Natural killer cell treated with Interleukin-12 subunit alpha and Interleukin-12 subunit beta and Interleukin-15 and Interleukin-18, amount 100 ng/mL, for 72 hours (primary cell): ENCODE results near the gene PTPRN2. TPM values are rescaled to one million over a fixed set of nuclear protein-coding genes. Genes with fewer than 3 reads are reported as not detected.
"Not testable (repeated sequence)": the region's sequence is repeated elsewhere in the genome, so short reads cannot be mapped to it uniquely, and the experiment has no call there.

Source experiments
- ATAC-seq, 2 donors: fragments of 150-1000 bp; cut with Tn5 transposase in 1 of 2; sonication (Bioruptor Pico), chemical (Tn5 transposase) in 1 of 2; 2 replicates each; pipeline ENCODE4 v1.10.0; 2021
- DNase-seq: peaks from one replicate; pipeline ENCODE4 v3.0.0; 2022; ENCODE audit warnings: low spot score
- H3K27ac Mint-ChIP-seq, 2 donors: 1 replicate in 1 of 2; 2 replicates in 1 of 2; pipeline ENCODE4 v1.8.0; 2022; ENCODE audit warnings: mixed read lengths in 2 of 2, mild to moderate bottlenecking in 1 of 2, moderate library complexity in 1 of 2
- H3K27me3 Mint-ChIP-seq, 2 donors: 1 replicate in 1 of 2; 2 replicates in 1 of 2; pipeline ENCODE4 v1.8.0; 2022; ENCODE audit warnings: mixed read lengths in 2 of 2
- H3K36me3 Mint-ChIP-seq: one replicate; pipeline ENCODE4 v1.8.0; 2022; ENCODE audit warnings: mixed read lengths
- H3K4me1 Mint-ChIP-seq, 2 donors: 1 replicate in 1 of 2; 2 replicates in 1 of 2; pipeline ENCODE4 v1.8.0; 2022; ENCODE audit warnings: low read depth in 2 of 2, mixed read lengths in 2 of 2, mild to moderate bottlenecking in 1 of 2
- H3K4me3 Mint-ChIP-seq: one replicate; pipeline ENCODE4 v1.8.0; 2022; ENCODE audit warnings: mixed read lengths
- H3K9me3 Mint-ChIP-seq: 2 replicates; pipeline ENCODE4 v1.8.0; 2022; ENCODE audit warnings: mixed read lengths
- total RNA-seq, 2 donors: library from RNA; stranded (reverse); gene quantifications; one replicate each; pipeline ENCODE4 v1.2.3, GENCODE V29; 2022

PTPRN2 gene
- total RNA-seq, 2 donors from 2014 or later, result 0.17 to 0.74 TPM

- no peak overlapping the region for H3K4me3 Mint-ChIP-seq
These were observed 202.9 kb downstream of the PTPRN2 start for GRCh38 chr7:158384746-158385145.

GRCh38 chr7:158383665-158384064 lies 204.0 kb downstream of the PTPRN2 start:
- Mint-ChIP-seq H3K4me3 (no peak overlapping the region), H3K9me3 (no peaks in the 10 kb centered on the region), H3K4me1 (no peaks in the 10 kb centered on the region), H3K36me3 (no peaks in the 10 kb centered on the region), H3K27ac (no peak overlapping the region), H3K27me3 (peaks cover 0 to 8% of the 10 kb centered on the region in 2 donors)
- ATAC-seq, result no peak
- DNase-seq, result peak; percentile 34

More at GRCh38 chr7:158384746-158385145, 202.9 kb downstream of the PTPRN2 start:
- no peak for ATAC-seq
- Mint-ChIP-seq H3K36me3 (no peaks in the 10 kb centered on the region), H3K27ac (no peak overlapping the region), H3K9me3 (no peaks in the 10 kb centered on the region), H3K27me3 (peaks cover 0 to 8% of the 10 kb centered on the region in 2 donors), H3K4me1 (no peaks in the 10 kb centered on the region)
- DNase-seq, result no peak

GRCh38 chr7:158382363-158383254 lies 205.0 kb downstream of the PTPRN2 start:
- H3K36me3 Mint-ChIP-seq, result no peaks in the 10 kb centered on the region
- no peak for ATAC-seq
- no peaks in the 10 kb centered on the region for H3K4me1 Mint-ChIP-seq
- H3K9me3 Mint-ChIP-seq, result no peaks in the 10 kb centered on the region
- peaks cover 0 to 8% of the 10 kb centered on the region in 2 donors for H3K27me3 Mint-ChIP-seq
- no peak overlapping the region for H3K4me3 Mint-ChIP-seq
- H3K27ac Mint-ChIP-seq, result no peak overlapping the region
- no peak for DNase-seq

- peak in 1 of 2 donors; percentile 43 for ATAC-seq
- Mint-ChIP-seq H3K9me3 (no peaks in the 10 kb centered on the region), H3K4me3 (no peak overlapping the region)
These were observed 205.7 kb downstream of the PTPRN2 start for GRCh38 chr7:158381956-158382355.

GRCh38 chr7:158378978-158379377 lies 208.6 kb downstream of the PTPRN2 start:
- no peak overlapping the region for H3K27ac Mint-ChIP-seq
- no peaks in the 10 kb centered on the region for H3K4me1 Mint-ChIP-seq
- H3K36me3 Mint-ChIP-seq, result no peaks in the 10 kb centered on the region
- ATAC-seq (no peak), DNase-seq (no peak)
- H3K27me3 Mint-ChIP-seq, result peaks cover 0 to 7% of the 10 kb centered on the region in 2 donors
- no peak overlapping the region for H3K4me3 Mint-ChIP-seq
- H3K9me3 Mint-ChIP-seq, result no peaks in the 10 kb centered on the region

More at GRCh38 chr7:158381956-158382355, 205.7 kb downstream of the PTPRN2 start:
- no peaks in the 10 kb centered on the region for H3K36me3 Mint-ChIP-seq
- peaks cover 0 to 8% of the 10 kb centered on the region in 2 donors for H3K27me3 Mint-ChIP-seq
- DNase-seq, result no peak
- H3K4me1 Mint-ChIP-seq, result no peaks in the 10 kb centered on the region
- no peak overlapping the region for H3K27ac Mint-ChIP-seq

- no peak overlapping the region for H3K27ac Mint-ChIP-seq
- H3K4me1 Mint-ChIP-seq, result no peaks in the 10 kb centered on the region
- H3K9me3 Mint-ChIP-seq, result no peaks in the 10 kb centered on the region
- DNase-seq (no peak), ATAC-seq (peak in 1 of 2 donors; percentile 11)
- H3K4me3 Mint-ChIP-seq, result no peak overlapping the region
- H3K36me3 Mint-ChIP-seq, result no peaks in the 10 kb centered on the region
- H3K27me3 Mint-ChIP-seq, result peaks cover 0 to 6% of the 10 kb centered on the region in 2 donors
These were observed 209.6 kb downstream of the PTPRN2 start for GRCh38 chr7:158377800-158378623.

GRCh38 chr7:158376839-158377186 lies 210.8 kb downstream of the PTPRN2 start:
- H3K27me3 Mint-ChIP-seq, DNase-seq, H3K36me3 Mint-ChIP-seq, H3K4me1 Mint-ChIP-seq, H3K27ac Mint-ChIP-seq, ATAC-seq, H3K4me3 Mint-ChIP-seq, H3K9me3 Mint-ChIP-seq: not testable (repeated sequence)

GRCh38 chr7:158376146-158376838 lies 211.3 kb downstream of the PTPRN2 start:
- H3K27ac Mint-ChIP-seq, H3K36me3 Mint-ChIP-seq, H3K4me3 Mint-ChIP-seq, ATAC-seq, H3K4me1 Mint-ChIP-seq, H3K27me3 Mint-ChIP-seq, H3K9me3 Mint-ChIP-seq: not testable (repeated sequence)
- DNase-seq, result peak; percentile 39

- Mint-ChIP-seq H3K27me3 (peaks cover 0 to 3% of the 10 kb centered on the region in 2 donors), H3K9me3 (no peaks in the 10 kb centered on the region), H3K4me3 (no peak overlapping the region), H3K4me1 (no peaks in the 10 kb centered on the region), H3K36me3 (no peaks in the 10 kb centered on the region), H3K27ac (peak overlapping the region in 1 of 2 donors; percentile 50)
- ATAC-seq, result no peak
- no peak for DNase-seq
These were observed 212.6 kb downstream of the PTPRN2 start for GRCh38 chr7:158375034-158375433.

- H3K4me3 Mint-ChIP-seq, result no peak overlapping the region
- no peaks in the 10 kb centered on the region for H3K9me3 Mint-ChIP-seq
- ATAC-seq (no peak), DNase-seq (no peak)
- H3K4me1 Mint-ChIP-seq, result no peaks in the 10 kb centered on the region
- H3K27me3 Mint-ChIP-seq, result peaks cover 0 to 3% of the 10 kb centered on the region in 2 donors
- no peak overlapping the region for H3K27ac Mint-ChIP-seq
- H3K36me3 Mint-ChIP-seq, result no peaks in the 10 kb centered on the region
These were observed 213.0 kb downstream of the PTPRN2 start for GRCh38 chr7:158374586-158374985.

GRCh38 chr7:158374146-158374545 lies 213.5 kb downstream of the PTPRN2 start:
- ATAC-seq, result no peak

GRCh38 chr7:158373476-158374133 lies 214.0 kb downstream of the PTPRN2 start:
- H3K4me1 Mint-ChIP-seq, result no peaks in the 10 kb centered on the region
- no peak overlapping the region for H3K27ac Mint-ChIP-seq
- no peaks in the 10 kb centered on the region for H3K9me3 Mint-ChIP-seq
- ATAC-seq (no peak), DNase-seq (peak; percentile 39)
- peaks cover 0 to 3% of the 10 kb centered on the region in 2 donors for H3K27me3 Mint-ChIP-seq
- H3K36me3 Mint-ChIP-seq, result no peaks in the 10 kb centered on the region
- no peak overlapping the region for H3K4me3 Mint-ChIP-seq

More at GRCh38 chr7:158374146-158374545, 213.5 kb downstream of the PTPRN2 start:
- H3K9me3 Mint-ChIP-seq, result no peaks in the 10 kb centered on the region
- DNase-seq, result peak; percentile 37
- H3K36me3 Mint-ChIP-seq, result no peaks in the 10 kb centered on the region
- no peak overlapping the region for H3K27ac Mint-ChIP-seq
- H3K4me3 Mint-ChIP-seq, result no peak overlapping the region
- H3K4me1 Mint-ChIP-seq, result no peaks in the 10 kb centered on the region
- H3K27me3 Mint-ChIP-seq, result peaks cover 0 to 3% of the 10 kb centered on the region in 2 donors
